Motor neuron (in vitro differentiated cells): ENCODE data around the gene KRTAP12-3. TPM values are rescaled to one million over a fixed set of nuclear protein-coding genes. Genes with fewer than 3 reads are reported as not detected.

Experiments
- ATAC-seq, 8 experiments: fragments of 200-7000 bp; cut with Tn5 transposase; replicated peaks in 6 of 8; 2 replicates each; pipeline ENCODE4 v1.8.0; 2021; ENCODE audit warnings: mild to moderate bottlenecking in 8 of 8, moderate library complexity in 8 of 8
- H3K27ac ChIP-seq, 2 donors: fragments of 250-450 bp; sonication (Bioruptor Pico); 2 replicates each; pipeline ENCODE4 v1.9.0; 2021; ENCODE audit warnings: antibody characterized with exemption in 2 of 2, mild to moderate bottlenecking in 2 of 2, moderate library complexity in 1 of 2
- H3K4me1 ChIP-seq, 2 donors: fragments of 250-450 bp; sonication (Bioruptor Pico); replicated peaks in 1 of 2; 2 replicates each; pipeline ENCODE4 v1.6.1; 2021; ENCODE audit warnings: antibody characterized with exemption in 2 of 2, mild to moderate bottlenecking in 2 of 2, moderate library complexity in 1 of 2
- H3K4me3 ChIP-seq, 5 donors: fragments of 250-450 bp; sonication (Bioruptor Pico); 2 replicates each; pipeline ENCODE4 v1.9.0; 2021; ENCODE audit warnings: antibody characterized with exemption in 5 of 5, mild to moderate bottlenecking in 5 of 5, moderate library complexity in 4 of 5
- WGBS, 10 experiments: fragments of 450-650 bp; shearing (Covaris generic); methylation state at CpG; one replicate each; pipeline ENCODE4 v1.0.0; 2022; 5-methylcytosine and 5-hydroxymethylcytosine counted together
- in situ Hi-C, 9 experiments: fragments of 400-800 bp; cut with MboI; loops; one replicate each; pipeline ENCODE4 v1.15.0; 2021; ENCODE audit warnings: low sequenced_read_pairs in 9 of 9, low pct_unique_long_range_greater_than_20kb in 2 of 9; ENCODE audit not compliant: unreplicated experiment in 9 of 9
- total RNA-seq, 8 experiments: library from RNA; unstranded; fragments of 300-600 nt; gene quantifications; 2 replicates each; pipeline versions ENCODE4 v1.2.3 to v1.2.4, GENCODE V29; 2022

The KRTAP12-3 gene
- total RNA-seq, 8 experiments from 2014 or later: not detected

DNA sequence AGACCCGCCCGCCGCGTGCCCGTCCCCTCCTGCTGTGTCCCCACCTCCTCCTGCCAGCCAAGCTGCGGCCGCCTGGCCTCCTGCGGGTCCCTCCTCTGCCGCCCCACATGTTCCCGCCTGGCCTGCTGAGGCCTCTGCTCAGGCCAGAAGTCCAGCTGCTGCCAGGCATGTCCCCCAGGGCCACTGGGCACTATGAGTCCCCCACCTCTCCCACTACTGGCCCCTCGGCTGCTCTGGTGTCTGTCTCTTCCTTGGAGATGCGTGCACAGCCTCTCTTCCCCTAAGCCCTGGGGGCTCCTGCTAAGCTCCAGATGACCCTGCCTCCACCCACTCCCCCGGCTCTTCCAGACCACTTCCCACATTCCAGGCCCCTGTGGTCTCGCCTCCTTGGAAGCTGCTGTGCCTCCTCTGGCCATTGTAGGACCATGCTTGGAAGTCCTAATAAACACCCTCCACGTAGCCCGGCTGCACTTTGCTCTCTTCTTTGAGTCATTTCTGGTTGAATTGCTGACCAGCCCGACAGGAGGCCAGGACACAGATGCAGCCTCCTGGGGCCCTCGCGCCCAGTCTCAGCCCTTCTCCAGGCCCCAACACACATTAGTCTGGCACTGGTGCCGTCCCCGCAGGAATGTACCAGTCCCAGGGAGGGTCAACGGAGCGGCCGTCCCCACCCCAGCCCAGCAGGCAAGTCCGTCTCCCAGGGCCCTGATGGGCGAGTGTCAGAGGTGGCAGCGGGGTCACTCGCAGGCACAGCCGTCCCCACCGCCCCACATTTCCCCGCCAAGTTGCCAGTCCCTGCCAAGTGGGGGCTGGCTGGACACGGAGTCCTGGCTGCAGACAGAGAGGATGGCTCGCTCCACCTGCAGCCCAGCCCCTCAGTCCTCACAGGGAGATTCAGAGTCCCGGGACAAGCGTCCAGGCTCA lies 40.3 kb downstream of the KRTAP12-3 start:
- in situ Hi-C loops: no loop called here
- H3K27ac ChIP-seq: no peak overlapping the region
- H3K4me3 ChIP-seq: no peak overlapping the region
- 31 to 85% (median 84%) methylated on average over 3 to 12 of the region's 35 CpGs; no CpG with 5 or more reads in 7 of the 10 experiments for WGBS, 10 experiments
- H3K4me1 ChIP-seq: peaks cover 10 to 32% of the 10 kb centered on the region in 2 donors
- peak in 6 of 8 experiments; percentile 18 to 65 (median 58) for ATAC-seq

DNA sequence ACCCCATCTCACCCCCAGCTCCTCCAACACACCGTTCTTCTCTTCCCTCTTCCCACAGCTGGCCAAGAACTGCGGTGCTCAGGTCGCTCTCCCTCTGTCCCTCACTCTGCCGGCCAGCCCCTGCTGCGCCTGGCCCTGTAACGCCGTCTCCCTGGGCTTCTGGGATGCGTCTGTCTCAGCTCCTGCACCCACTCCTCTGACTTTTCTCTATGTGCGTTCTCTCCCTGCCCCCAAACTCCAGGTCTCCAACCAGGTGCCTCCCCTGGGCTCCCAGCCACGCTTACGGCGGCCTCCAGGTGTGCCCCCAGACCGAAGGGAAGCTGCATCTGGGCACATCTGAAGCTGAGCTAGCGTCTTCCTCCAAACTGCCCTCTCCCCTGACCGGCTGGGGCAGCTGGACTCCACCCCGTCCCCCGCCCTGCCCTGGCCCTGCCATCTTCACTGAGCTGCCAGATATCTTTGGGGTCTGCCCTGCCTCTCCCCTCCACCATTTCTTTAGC lies 41.8 kb downstream of the KRTAP12-3 start:
- peaks cover 14 to 32% of the 10 kb centered on the region in 2 donors for H3K4me1 ChIP-seq
- H3K27ac ChIP-seq: no peak overlapping the region
- no peak overlapping the region for H3K4me3 ChIP-seq
- no peak for ATAC-seq
- WGBS, 10 experiments: 4 to 77% methylated on average over 4 to 7 of the region's 17 CpGs; no CpG with 5 or more reads in 8 of the 10 experiments
- in situ Hi-C loops: no loop called here

DNA sequence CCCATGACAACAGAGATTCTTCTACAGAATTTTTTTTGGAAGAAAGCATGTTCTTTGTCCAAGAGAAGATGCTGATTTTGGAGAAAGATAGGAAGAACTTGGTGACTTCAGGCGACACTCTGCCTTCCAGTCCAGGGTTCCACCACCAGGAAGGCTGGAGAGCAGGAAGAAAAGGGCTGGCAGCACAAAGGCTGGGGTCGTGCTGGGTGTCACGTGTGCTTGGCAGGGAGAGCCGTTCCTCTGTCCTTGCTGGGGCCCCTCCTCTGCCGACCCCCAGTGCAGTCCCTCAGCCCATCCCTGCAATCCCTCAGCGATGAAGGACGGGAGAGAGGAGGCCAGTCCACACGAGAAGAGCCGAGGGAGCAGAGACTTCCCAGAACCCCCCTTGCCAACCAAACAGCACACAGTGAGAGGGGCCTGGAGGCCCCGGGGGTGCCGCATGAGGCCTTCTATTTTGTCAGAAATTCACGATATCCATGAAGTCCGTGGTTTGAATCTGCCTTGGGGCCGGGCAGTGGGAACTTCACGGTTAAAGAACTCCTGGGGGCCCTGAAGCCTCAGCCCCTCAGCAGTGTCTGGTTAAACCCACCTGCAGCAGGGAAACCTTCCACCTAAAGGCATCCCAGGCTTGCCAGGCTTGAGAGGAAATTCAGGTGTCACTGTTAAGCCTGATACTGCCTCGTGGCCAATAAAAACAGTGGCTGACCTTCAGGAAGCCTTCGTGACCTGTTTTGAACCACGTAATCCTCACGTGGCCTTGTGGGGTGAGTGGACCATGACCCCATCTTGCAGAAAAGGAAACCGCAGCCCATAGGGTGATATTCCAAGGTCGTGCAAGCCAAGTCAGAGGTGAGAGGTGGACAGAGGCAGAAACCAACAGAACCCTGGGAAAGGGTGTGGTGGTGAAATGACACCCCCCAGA lies 42.6 kb downstream of the KRTAP12-3 start:
- peaks cover 17 to 32% of the 10 kb centered on the region in 2 donors for H3K4me1 ChIP-seq
- in situ Hi-C loops: no loop called here
- no peak for ATAC-seq

DNA sequence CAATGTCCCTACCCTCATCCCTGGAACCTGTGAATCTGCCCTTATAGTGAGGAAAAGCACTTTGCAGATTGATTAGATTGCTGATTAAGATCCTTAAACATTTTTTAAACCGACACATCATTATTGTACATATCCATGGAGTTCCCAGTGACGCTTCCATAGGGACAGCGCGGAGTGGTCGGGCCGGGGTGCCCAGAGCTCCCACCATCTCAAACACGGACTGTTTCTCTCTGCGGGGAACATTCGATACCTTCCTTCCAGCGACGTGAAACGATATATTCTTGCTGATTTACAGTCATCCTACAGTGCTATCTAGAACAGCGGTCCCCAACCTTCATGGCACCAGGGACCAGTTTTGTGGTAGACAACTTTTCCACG lies 43.3 kb downstream of the KRTAP12-3 start:
- H3K4me1 ChIP-seq: peaks cover 19 to 32% of the 10 kb centered on the region in 2 donors
- in situ Hi-C loops: no loop called here
- no peak overlapping the region for H3K4me3 ChIP-seq
- WGBS, 10 experiments: 50 to 100% (median 66%) methylated on average over 2 to 14 of the region's 14 CpGs; no CpG with 5 or more reads in 3 of the 10 experiments
- H3K27ac ChIP-seq: no peak overlapping the region
- ATAC-seq: no peak

More for the DNA sequence above, 42.6 kb downstream of the KRTAP12-3 start:
- Histone ChIP-seq H3K4me3 (no peak overlapping the region), H3K27ac (no peak overlapping the region)
- 0 to 100% (median 76%) methylated on average over 1 to 9 of the region's 21 CpGs; no CpG with 5 or more reads in 2 of the 10 experiments for WGBS, 10 experiments

DNA sequence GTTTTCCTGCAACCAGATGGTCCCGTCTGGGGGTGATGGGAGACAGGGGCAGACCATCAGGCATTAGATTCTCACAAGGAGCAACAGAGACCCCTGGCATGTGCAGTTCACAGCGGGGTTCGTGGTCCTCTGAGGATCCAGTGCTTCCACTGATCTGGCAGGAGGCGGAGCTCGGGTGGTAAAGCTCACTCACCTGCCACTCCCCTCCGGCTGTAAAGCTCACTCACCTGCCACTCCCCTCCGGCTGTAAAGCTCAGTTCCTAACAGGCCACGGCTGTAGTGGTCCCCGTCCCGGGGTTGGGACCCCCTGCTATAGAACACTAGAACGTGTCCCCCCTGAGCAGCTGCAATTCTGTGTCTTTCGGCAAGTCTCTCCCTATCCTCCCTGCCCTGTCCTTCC lies 43.8 kb downstream of the KRTAP12-3 start:
- in situ Hi-C loops: no loop called here
- Histone ChIP-seq H3K4me3 (no peak overlapping the region), H3K27ac (no peak overlapping the region), H3K4me1 (peaks cover 20 to 32% of the 10 kb centered on the region in 2 donors)
- WGBS, 10 experiments: 0 to 100% (median 72%) methylated on average over 1 to 3 of the region's 12 CpGs; no CpG with 5 or more reads in 7 of the 10 experiments
- ATAC-seq: no peak

DNA sequence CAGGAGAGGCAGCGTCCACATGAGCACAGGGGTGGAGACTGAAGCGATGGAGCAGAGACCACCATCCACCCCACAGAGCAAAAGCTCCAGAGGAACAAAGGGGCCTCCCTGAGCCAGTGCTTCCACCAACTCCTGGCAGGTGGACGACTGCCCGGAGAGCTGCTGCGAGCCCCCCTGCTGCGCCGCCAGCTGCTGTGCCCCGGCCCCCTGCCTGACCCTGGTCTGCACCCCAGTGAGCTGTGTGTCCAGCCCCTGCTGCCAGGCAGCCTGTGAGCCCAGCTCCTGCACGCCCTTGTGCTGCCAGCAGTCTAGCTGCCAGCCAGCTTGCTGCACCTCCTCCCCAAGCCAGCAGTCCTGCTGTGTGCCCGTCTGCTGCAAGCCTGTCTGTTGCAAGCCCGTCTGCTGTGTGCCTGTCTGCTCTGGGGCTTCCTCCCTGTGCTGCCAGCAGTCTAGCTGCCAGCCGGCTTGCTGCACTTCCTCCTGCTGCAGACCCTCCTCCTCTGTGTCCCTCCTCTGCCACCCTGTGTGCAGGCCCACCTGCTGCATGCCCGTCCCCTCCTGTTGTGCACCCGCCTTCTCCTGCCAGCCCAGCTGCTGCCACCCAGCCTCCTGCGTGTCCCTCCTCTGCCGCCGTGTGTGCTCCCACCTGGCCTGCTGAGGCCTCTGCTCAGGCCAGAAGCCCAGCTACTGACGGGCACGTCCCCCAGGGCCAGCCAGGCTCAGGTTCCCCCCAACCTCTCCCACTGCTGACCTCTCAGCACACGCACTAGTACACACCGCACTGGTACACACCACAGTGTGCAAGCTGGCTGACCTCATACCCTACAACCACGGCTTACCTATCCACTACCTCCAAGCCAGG lies 44.6 kb downstream of the KRTAP12-3 start:
- no peak overlapping the region for H3K27ac ChIP-seq
- in situ Hi-C loops: no loop called here
- 42 to 87% methylated on average over 3 to 7 of the region's 22 CpGs; no CpG with 5 or more reads in 8 of the 10 experiments for WGBS, 10 experiments
- no peak for ATAC-seq
- no peak overlapping the region for H3K4me3 ChIP-seq
- peaks cover 20 to 35% of the 10 kb centered on the region in 2 donors for H3K4me1 ChIP-seq

DNA sequence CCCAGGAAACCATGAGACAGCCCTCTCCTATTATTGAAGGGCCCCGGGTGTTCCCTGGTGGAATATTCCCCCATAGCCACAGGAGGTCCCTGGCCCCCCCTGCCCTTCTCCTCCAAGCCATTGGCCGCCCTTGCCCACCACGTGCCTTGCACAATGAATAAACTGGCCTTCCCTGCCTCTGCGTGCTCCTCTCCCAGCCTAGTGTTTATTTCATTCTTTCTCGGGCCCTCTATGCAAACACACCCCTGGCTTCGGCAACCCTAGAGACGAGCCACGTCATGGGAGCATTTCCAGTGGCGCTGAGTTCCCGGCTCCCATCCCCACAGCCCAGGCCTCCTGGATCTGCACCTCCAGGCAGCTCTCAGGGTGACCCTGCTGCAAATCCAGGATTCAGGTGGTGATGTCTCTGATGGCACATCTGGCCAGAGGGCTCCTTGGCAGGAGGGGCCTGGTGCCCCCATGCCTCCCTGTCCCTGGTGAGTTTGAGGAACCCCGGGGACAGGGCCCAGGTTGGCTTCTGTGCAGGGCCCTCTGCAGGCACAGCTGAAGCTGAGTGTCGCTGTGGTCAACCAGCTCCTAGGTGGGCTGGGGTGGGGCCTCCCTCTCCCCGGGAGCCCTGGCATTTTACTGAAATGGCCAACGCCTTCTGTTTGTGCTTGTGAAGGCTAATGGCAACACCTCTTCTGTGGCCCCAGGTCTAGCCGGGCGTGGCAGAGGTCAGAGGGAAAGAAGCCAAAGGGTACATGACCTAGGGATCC lies 45.4 kb downstream of the KRTAP12-3 start:
- peaks cover 26 to 36% of the 10 kb centered on the region in 2 donors for H3K4me1 ChIP-seq
- peak; percentile 48 to 94 (median 80) for ATAC-seq
- 19 to 78% (median 35%) methylated on average over 1 to 6 of the region's 16 CpGs; no CpG with 5 or more reads in 4 of the 10 experiments for WGBS, 10 experiments
- no peak overlapping the region for H3K27ac ChIP-seq
- no peak overlapping the region for H3K4me3 ChIP-seq
- in situ Hi-C loops: no loop called here

DNA sequence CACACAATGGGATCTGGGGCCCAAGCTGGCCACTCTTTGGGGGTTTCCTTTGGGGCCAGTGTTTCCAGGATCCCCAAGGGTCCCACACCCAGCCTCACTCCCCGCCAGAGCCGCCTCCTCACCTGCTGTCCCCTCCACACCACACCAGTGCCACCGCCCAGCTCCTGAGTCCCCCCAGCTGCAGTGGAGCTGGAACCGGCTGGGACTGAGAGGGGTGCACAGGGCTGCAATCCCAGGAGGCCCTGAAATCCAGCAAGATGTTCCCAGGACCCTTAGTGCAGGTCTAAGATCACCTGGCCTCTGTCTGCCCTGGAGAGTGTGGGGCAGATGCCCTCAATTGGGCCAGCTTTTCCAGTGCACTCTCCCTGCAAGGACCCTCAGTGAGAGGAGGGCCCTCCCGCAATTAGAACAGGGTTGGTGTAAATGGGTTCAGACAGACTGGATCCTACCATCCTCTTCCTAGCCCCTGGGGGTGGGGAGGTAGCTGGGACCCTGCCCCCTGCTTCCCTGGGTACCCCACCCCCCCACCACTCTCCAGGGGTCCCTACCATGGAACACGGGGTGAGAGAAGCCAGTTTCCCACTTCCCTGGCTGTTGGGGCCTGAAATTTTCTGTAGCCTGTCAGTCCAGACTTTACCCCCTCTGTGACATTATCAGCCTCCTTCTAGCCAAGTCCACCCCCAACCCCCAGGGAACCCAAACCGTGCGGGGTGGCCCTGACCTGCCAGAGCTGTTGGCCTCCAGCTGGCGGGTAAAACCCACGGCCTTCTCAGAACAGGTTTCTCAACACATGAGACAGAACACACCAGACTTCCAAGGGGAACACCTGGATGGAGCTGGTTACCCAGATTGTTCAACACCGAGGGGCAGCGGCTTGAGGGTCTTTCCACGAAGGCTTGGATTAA lies 46.3 kb downstream of the KRTAP12-3 start:
- ATAC-seq: no peak
- Histone ChIP-seq H3K27ac (no peak overlapping the region), H3K4me3 (no peak overlapping the region), H3K4me1 (peaks cover 34 to 42% of the 10 kb centered on the region in 2 donors)
- WGBS, 10 experiments: 0 to 47% (median 17%) methylated on average over 1 to 5 of the region's 13 CpGs; no CpG with 5 or more reads in 6 of the 10 experiments
- in situ Hi-C loops: no loop called here

DNA sequence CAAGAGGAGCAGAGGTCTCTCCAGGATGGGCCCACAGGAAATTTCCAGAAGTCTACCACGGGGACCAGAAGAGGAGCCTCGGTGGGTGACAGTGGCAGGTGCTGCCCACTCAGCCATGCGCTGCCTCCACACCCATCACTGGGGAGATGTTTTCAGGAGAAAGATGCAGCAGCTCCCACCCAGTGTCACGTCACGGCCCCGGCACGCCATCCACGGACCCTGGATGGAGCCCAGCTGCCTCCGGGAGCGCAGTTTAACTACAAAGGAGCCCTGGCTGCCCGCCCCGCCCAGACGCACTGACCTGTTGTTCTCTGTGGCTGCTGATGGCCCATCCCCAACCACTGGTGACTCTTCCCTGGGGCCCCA lies 46.9 kb downstream of the KRTAP12-3 start:
- no peak overlapping the region for H3K4me3 ChIP-seq
- in situ Hi-C loops: no loop called here
- peaks cover 39 to 45% of the 10 kb centered on the region in 2 donors for H3K4me1 ChIP-seq
- 28% methylated on average over 7 of the region's 13 CpGs; no CpG with 5 or more reads in 9 of the 10 experiments for WGBS, 10 experiments
- no peak overlapping the region for H3K27ac ChIP-seq
- ATAC-seq: no peak

DNA sequence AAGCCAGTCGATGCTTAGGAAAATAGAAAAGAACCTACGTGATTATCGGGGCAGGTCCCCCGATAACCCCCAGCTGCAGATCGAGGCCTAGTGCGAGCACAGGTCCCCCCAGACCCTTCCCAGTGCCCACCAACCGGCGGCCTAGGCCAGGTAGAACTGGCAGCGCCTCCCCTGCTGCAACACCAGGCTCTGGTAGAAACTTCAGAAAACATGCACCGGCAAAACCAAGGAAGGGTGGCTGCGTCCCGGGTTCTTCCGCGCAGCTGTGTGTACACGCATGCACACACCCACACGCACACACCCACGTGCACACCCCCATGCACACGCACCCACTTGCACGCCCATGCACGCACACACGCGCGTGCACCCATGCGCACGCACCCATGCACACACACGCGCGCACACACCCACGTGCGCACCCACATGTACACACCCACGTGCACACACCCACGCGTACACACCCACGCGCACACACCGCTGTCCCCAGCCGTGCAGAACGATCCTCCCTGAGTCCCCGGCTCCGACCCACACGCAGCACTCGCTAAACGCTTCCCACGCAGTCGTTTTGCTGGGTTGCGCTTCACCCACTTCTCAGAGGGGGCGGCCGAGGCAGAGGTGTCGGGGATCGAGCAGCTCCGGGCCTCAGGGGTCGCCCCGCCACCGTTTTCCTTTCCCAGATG lies 48.4 kb downstream of the KRTAP12-3 start:
- no peak for ATAC-seq
- in situ Hi-C loops: no loop called here
- no peak overlapping the region for H3K27ac ChIP-seq
- no peak overlapping the region for H3K4me3 ChIP-seq
- 0 to 35% (median 20%) methylated on average over 1 to 16 of the region's 54 CpGs; no CpG with 5 or more reads in 5 of the 10 experiments for WGBS, 10 experiments
- H3K4me1 ChIP-seq: peaks cover 45 to 51% of the 10 kb centered on the region in 2 donors
